Left lung (tissue), 10 donors: ENCODE measurements around the gene TRIM21. TPM values are rescaled to one million over a fixed set of nuclear protein-coding genes. Genes with fewer than 3 reads are reported as not detected.
"Not testable (repeated sequence)": the region's sequence is repeated elsewhere in the genome, so short reads cannot be mapped to it uniquely, and the experiment has no call there.

ENCODE experiments used
- ATAC-seq: fragments of 200-7000 bp; cut with Tn5 transposase; one replicate; pipeline ENCODE4 v1.9.1; 2020; ENCODE audit warnings: moderate library complexity
- DNase-seq, 4 donors: peaks; one replicate each; pipeline ENCODE4 v3.0.0-alpha.2; 2013 to 2020
- H3K27ac ChIP-seq, 2 donors: fragments of 200-600 bp; sonication (generic) in 1 of 2; one replicate each; pipeline versions ENCODE4 v1.5.0 to v1.8.0; 2020 to 2021
- H3K27me3 ChIP-seq, 2 donors: fragments of 200-600 bp; sonication (generic) in 1 of 2; one replicate each; pipeline versions ENCODE4 v1.5.0 to v1.8.0; 2020 to 2021
- H3K36me3 ChIP-seq, 2 donors: fragments of 200-600 bp; sonication (generic) in 1 of 2; one replicate each; pipeline versions ENCODE4 v1.5.0 to v1.8.0; 2020 to 2021
- H3K4me1 ChIP-seq, 2 donors: fragments of 200-600 bp; one replicate each; pipeline ENCODE4 v1.8.0; 2021
- H3K4me3 ChIP-seq, 2 donors: fragments of 200-600 bp; sonication (generic) in 1 of 2; one replicate each; pipeline versions ENCODE4 v1.5.0 to v1.8.0; 2020 to 2021; ENCODE audit warnings: mild to moderate bottlenecking in 1 of 2
- H3K9me3 ChIP-seq, 2 donors: fragments of 200-600 bp; sonication (generic) in 1 of 2; one replicate each; pipeline versions ENCODE4 v1.5.0 to v1.8.0; 2020 to 2021
- intact Hi-C, 2 donors: fragments of 100-400 bp; cut with DNase I; formaldehyde crosslinking; loops; one replicate each; pipeline versions ENCODE4 v1.11.2 to v1.14.2; 2022
- polyA plus RNA-seq, 6 donors: library from polyadenylated mRNA; unstranded; fragments of 120-200 nt; gene quantifications; one replicate each; pipeline ENCODE4 v1.2.1, GENCODE V29; 2013; ENCODE audit not compliant: insufficient read length in 6 of 6
- total RNA-seq, 2 donors: library from RNA; stranded (reverse); fragmentation: NEBNext Ultra II Directional; extraction: Animal tissue kit (Norgen Biotek cat#: 25700); gene quantifications; one replicate each; pipeline ENCODE4 v1.2.1, GENCODE V29; 2021
- TF ChIP-seq, protein P1 (sequence below), 2 donors: fragments of 200-600 bp; sonication (generic) in 1 of 2; IDR thresholded peaks; one replicate each; pipeline versions ENCODE4 v1.5.0 to v1.8.0; 2021; ENCODE audit warnings: antibody characterized with exemption in 2 of 2
- donor health status: DM: no; HTN: yes; CAD: no.
- donor health status: DM: no; HTN: no; CAD: no.

TRIM21 gene
- total and polyA plus RNA-seq, 8 donors, result 25.4 to 36.8 (median 26.4) TPM

DNA sequence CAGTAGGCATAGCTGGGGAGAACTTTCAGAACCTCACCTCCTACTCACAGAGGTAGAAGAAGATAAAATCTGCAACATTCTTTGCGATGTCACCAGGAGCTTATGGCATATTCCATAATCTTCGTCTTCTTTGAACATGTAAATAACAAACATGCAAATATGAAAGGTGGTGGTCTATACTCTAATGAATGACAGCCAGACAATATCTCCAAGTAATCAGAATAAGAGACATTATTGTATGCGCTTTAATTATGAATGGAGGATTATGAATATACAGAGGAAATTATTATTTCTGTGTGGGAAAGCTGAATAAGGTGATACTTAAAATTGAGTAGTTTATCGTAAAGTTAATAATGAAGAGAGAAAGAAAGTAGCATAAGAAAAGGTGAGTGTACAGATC lies 25.2 kb downstream of the TRIM21 start, which contains the start of gene OR52B4:
TSS of gene OR52B4 (minus strand) at position 101 of the 400 bp plus-strand sequence. CDS start at position 10, 91 bp downstream.
- no peaks in the 10 kb centered on the region for H3K36me3 ChIP-seq
- DNase-seq (no peak), ATAC-seq (no peak)
- TF ChIP-seq, protein P1, sequence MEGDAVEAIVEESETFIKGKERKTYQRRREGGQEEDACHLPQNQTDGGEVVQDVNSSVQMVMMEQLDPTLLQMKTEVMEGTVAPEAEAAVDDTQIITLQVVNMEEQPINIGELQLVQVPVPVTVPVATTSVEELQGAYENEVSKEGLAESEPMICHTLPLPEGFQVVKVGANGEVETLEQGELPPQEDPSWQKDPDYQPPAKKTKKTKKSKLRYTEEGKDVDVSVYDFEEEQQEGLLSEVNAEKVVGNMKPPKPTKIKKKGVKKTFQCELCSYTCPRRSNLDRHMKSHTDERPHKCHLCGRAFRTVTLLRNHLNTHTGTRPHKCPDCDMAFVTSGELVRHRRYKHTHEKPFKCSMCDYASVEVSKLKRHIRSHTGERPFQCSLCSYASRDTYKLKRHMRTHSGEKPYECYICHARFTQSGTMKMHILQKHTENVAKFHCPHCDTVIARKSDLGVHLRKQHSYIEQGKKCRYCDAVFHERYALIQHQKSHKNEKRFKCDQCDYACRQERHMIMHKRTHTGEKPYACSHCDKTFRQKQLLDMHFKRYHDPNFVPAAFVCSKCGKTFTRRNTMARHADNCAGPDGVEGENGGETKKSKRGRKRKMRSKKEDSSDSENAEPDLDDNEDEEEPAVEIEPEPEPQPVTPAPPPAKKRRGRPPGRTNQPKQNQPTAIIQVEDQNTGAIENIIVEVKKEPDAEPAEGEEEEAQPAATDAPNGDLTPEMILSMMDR (IDR thresholded peaks at IDR 0.05), result no peak
- intact Hi-C loops, result no loop called here
- H3K27me3 ChIP-seq, result no peaks in the 10 kb centered on the region
- no peak within 1 kb of the TSS for H3K27ac ChIP-seq
- no peak within 1 kb of the TSS for H3K4me3 ChIP-seq
- no peaks in the 10 kb centered on the region for H3K4me1 ChIP-seq
- H3K9me3 ChIP-seq, result no peaks in the 10 kb centered on the region

DNA sequence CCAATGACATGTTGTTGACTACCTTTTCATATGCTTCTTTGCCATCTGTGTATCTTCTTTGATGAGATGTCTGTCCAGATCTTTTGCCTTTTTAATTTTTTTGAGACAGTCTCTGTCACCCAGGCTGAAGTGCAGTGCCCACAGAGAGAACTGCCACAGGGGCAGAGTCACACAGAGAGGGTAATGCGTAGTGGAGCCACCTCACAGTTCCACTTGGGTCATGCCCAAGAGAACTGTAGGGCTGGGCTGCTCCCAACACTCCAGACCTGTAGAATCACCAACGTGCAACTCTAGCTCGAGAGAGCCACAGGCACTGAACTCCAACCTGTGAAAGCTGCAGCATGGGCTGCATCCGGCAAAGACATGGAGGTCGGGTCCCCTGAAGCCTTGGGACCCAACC lies 45.4 kb downstream of the TRIM21 start:
- H3K4me1 ChIP-seq, H3K9me3 ChIP-seq, H3K27me3 ChIP-seq, DNase-seq, H3K36me3 ChIP-seq, H3K4me3 ChIP-seq, H3K27ac ChIP-seq, ATAC-seq, intact Hi-C loops: not testable (repeated sequence)

DNA sequence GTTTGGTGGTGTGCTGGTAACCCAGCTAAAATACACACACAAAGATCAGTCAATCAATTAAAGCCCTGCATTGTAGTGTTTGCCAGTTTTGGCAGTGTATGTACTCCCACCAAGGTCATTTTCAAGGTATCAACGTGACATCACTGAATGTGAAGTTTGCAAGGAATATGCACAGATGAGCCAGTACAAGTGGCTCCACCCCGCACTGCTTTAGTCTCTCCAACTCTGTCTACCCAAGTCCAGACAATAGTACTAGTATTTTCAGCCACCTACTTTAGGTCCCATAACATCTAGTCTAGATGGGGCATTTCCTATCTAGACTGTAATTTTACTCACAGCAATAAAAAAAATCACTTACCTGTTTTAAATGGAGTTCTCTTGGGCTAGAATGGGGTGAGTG lies 48.1 kb downstream of the TRIM21 start:
- H3K4me1 ChIP-seq, DNase-seq, H3K4me3 ChIP-seq, H3K9me3 ChIP-seq, ATAC-seq, H3K36me3 ChIP-seq, intact Hi-C loops, H3K27me3 ChIP-seq, H3K27ac ChIP-seq: not testable (repeated sequence)

Other genes with a start within 250 kb of the TRIM21 start
- not detected for gene OR52B4, start 25.3 kb downstream of the TRIM21 start, total RNA-seq
- gene OR52B4, start 25.3 kb downstream of the TRIM21 start, polyA plus RNA-seq, result not detected
- gene OR52K2, start 55.6 kb upstream of the TRIM21 start, total RNA-seq, result 1 to 10 TPM in 1 of 2 donors, not detected in 1; 1.9 TPM
- not detected for gene OR52K2, start 55.6 kb upstream of the TRIM21 start, polyA plus RNA-seq
- gene OR52K1, start 88.9 kb upstream of the TRIM21 start, total RNA-seq, result under 1 TPM; 0.09 to 0.86 TPM
- gene OR52K1, start 88.9 kb upstream of the TRIM21 start, polyA plus RNA-seq, result under 1 TPM; 0.21 to 0.35 (median 0.27) TPM
- not detected for gene OR52M1, start 151.5 kb upstream of the TRIM21 start, total RNA-seq
- not detected for gene OR52M1, start 151.5 kb upstream of the TRIM21 start, polyA plus RNA-seq
- gene OR52I2, start 188.0 kb upstream of the TRIM21 start, total RNA-seq, result not detected
- under 1 TPM in 4 of 6 donors, not detected in 2; 0.03 to 0.07 (median 0.03) TPM for gene OR52I2, start 188.0 kb upstream of the TRIM21 start, polyA plus RNA-seq
- not detected for gene OR52I1, start 200.3 kb upstream of the TRIM21 start, total RNA-seq
- gene OR52I1, start 200.3 kb upstream of the TRIM21 start, polyA plus RNA-seq, result under 1 TPM in 5 of 6 donors, not detected in 1; 0.08 to 0.14 (median 0.11) TPM
- gene TRIM68, start 214.5 kb upstream of the TRIM21 start, total RNA-seq, result 10 to 100 TPM; 12.5 to 14.1 TPM
- 10 to 100 TPM; 17.9 to 23.6 (median 19.0) TPM for gene TRIM68, start 214.5 kb upstream of the TRIM21 start, polyA plus RNA-seq
- not detected for gene OR51D1, start 243.8 kb upstream of the TRIM21 start, total RNA-seq
- not detected for gene OR51D1, start 243.8 kb upstream of the TRIM21 start, polyA plus RNA-seq